ENCODE measurements around the gene NHEJ1. TPM values are rescaled to one million over a fixed set of nuclear protein-coding genes. Genes with fewer than 3 reads are reported as not detected.

NHEJ1 gene
- total RNA-seq, 1 donor = 23.8 TPM

DNA sequence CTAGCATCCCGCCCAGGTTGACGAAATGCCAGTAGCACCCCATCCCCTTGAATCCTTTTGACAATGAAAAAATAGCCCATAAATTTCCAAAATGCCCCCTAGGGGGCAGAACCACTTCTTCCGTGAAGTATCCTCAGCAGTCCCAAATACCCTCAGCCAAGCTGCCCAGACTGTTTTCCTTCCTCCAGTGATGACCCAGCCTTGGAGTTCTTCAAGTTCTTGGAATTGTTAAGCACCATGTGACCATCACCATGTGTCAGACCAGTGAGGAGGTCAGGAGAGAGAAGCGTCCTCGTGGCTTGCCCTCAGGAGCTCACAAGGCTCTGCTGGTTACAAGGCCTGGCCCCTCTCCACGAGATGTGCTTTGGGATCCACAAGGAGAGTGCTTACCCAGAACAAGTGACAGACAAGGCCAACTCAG is 10.6 kb upstream of the NHEJ1 start:
- peak; percentile 93 for DNase-seq (ENCODE audit: low read depth)
- H3K4me3 ChIP-seq (ENCODE audit: low read depth, low read length) = no peak overlapping the region
- TF ChIP-seq, protein P1, sequence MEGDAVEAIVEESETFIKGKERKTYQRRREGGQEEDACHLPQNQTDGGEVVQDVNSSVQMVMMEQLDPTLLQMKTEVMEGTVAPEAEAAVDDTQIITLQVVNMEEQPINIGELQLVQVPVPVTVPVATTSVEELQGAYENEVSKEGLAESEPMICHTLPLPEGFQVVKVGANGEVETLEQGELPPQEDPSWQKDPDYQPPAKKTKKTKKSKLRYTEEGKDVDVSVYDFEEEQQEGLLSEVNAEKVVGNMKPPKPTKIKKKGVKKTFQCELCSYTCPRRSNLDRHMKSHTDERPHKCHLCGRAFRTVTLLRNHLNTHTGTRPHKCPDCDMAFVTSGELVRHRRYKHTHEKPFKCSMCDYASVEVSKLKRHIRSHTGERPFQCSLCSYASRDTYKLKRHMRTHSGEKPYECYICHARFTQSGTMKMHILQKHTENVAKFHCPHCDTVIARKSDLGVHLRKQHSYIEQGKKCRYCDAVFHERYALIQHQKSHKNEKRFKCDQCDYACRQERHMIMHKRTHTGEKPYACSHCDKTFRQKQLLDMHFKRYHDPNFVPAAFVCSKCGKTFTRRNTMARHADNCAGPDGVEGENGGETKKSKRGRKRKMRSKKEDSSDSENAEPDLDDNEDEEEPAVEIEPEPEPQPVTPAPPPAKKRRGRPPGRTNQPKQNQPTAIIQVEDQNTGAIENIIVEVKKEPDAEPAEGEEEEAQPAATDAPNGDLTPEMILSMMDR (IDR thresholded peaks at IDR 0.05; ENCODE audit: insufficient read depth, low read length) = peak; percentile 73

DNA sequence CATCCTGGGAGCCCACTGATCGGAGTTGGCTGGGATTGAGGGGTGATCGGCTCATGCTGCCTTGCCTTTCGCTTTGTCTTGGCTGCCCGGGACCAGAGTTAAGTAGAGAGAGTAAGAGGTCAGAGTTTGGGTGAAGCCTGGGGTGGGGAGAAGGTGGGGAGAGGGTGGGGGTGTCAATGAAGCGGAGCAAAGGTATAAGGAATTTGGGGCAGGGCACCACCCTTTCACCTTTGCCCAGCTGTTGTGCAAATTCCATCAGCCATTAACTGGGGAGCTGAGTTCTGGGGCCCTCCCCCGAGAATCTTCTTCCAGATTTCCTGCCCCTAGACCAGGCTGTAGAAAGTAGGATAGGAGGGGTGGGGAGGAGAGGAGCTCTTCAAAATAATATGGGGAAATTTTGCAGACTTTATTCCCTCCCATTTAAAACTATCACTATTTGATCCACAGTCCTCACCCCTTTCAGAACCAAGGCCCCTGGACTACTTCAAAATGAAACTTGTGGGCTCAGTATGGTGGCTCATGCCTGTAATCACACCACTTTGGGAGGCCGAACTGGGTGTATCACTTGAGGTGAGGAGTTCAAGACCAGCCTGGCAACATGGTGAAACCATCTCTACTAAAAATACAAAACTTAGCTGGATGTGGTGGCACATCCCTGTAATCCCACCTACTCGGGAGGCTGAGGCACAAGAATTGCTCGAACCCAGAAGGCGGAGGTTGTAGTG is 9.5 kb upstream of the NHEJ1 start, which contains the start of gene SLC23A3:
Gene SLC23A3, minus strand, starts transcription at position 100 of the 725 bp plus-strand sequence. Its CDS starts 45 bp downstream, at position 55.
- DNase-seq (ENCODE audit: low read depth) = no peak
- TF ChIP-seq, protein P1 (IDR thresholded peaks at IDR 0.05; ENCODE audit: insufficient read depth, low read length) = no peak

DNA sequence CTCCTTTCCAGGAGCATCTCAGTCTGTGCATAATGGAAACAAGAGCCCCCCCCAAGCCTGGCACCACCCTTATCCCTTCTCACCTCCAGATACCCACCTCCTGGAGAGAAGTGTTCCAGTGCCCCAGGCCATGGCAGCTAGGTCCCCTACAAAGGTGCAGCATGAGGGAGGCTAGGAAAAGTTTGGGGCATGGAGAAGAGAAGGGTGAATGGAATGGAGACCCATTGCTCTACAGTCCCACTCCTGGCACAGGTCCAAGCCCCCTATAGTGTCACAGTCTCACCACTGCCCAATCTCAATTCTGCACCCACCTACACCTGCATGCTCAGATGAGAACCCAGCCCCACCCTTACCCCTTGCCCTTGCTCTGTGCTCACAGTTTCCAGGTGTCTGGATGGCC is 8.3 kb upstream of the NHEJ1 start:
- TF ChIP-seq, protein P1 (IDR thresholded peaks at IDR 0.05; ENCODE audit: insufficient read depth, low read length) = no peak
- no peak overlapping the region for H3K4me3 ChIP-seq (ENCODE audit: low read depth, low read length)
- DNase-seq (ENCODE audit: low read depth) = no peak

More for the DNA sequence above, 9.5 kb upstream of the NHEJ1 start, which contains the start of gene SLC23A3:
- H3K4me3 ChIP-seq (ENCODE audit: low read depth, low read length) = no peak within 1 kb of the TSS

DNA sequence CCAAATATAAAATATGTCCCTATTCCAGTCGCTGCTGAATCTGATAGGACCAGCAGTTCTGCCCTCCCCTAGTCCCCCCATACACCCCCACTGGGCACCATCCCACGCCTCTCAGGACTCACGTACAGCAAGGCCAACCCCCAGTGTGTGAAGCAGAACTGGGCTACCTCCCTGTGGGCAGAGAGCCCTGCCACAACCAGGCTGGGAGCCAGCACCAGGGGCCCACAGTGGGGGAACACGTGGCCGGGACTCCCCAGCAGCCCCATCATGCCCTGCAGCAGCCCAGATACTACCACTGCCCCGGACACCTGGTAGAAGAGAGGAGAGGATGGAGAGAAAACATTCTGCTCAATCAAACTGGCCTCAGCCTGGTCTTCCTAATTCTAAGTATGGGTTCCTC is 7.9 kb upstream of the NHEJ1 start:
- TF ChIP-seq, protein P1 (IDR thresholded peaks at IDR 0.05; ENCODE audit: insufficient read depth, low read length) = no peak
- no peak overlapping the region for H3K4me3 ChIP-seq (ENCODE audit: low read depth, low read length)
- peak; percentile 4 for DNase-seq (ENCODE audit: low read depth)

DNA sequence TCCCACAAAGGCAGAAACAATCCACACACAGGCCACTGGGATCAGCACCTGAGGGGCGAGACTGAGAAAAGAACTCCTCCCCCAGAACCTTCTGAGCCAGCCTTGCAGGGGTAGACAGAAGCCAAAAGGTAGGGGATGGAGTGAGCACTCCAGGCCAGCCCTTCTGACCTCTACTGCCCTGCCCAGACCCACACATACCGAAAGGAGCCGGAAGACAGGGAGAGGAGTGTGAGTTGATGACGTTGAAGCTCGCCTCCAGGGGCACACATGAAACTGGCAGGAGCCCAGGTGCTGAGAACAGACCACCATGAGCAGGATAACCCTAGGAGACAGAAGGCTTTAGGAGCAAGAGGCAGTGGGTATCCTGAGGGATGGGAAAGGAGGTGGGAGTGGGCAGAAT is 7.4 kb upstream of the NHEJ1 start:
- DNase-seq (ENCODE audit: low read depth) = no peak
- TF ChIP-seq, protein P1 (IDR thresholded peaks at IDR 0.05; ENCODE audit: insufficient read depth, low read length) = no peak
- H3K4me3 ChIP-seq (ENCODE audit: low read depth, low read length) = no peak overlapping the region

DNA sequence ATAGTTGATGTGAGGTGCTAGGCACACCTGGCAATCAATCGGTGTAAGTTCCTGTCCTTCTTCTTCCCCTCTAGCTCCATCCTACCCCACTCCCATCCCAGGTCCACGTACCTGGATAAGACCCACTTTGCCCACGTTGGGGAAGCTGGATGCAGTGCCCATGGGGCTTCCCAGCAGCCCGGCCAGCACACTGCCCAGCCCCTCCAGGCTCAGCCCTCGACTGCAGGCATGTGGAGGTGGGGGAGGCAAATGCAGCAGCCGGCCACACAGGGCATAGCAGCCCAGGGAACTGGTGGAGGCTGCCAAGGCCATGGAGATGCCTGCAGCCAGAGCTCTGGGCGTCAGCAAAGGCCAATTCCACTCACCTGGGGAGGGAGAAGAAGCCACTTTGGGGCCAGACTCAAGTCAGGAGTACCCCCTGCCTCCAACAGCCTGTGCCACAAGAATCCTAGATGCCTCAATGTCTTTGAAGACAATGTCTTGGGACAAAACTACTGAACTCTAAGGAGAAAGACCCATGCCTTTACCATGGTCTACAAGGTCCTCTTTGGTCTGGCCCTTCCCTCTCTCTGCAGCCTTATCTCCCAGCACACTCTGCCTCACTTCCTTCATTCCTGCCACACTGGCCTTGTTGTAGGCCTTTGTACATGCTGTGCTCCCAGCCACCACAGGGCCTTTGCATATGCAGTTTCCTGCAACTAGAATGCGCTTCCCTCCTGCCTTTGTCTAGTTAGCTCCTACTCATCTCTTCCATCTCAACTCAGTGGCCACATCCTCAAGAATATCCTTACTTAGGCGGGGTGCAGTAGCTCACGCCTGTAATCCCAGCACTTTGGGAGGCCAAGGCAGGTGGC is 4.7 kb upstream of the NHEJ1 start:
- no peak for DNase-seq (ENCODE audit: low read depth)
- TF ChIP-seq, protein P1 (IDR thresholded peaks at IDR 0.05; ENCODE audit: insufficient read depth, low read length) = no peak
- H3K4me3 ChIP-seq (ENCODE audit: low read depth, low read length) = no peak overlapping the region
